ENCODE results near the gene CACNG8.
A peak's percentile ranks its signal among the peaks of the same experiment; 100 is the strongest.

Gene CACNG8

DNA sequence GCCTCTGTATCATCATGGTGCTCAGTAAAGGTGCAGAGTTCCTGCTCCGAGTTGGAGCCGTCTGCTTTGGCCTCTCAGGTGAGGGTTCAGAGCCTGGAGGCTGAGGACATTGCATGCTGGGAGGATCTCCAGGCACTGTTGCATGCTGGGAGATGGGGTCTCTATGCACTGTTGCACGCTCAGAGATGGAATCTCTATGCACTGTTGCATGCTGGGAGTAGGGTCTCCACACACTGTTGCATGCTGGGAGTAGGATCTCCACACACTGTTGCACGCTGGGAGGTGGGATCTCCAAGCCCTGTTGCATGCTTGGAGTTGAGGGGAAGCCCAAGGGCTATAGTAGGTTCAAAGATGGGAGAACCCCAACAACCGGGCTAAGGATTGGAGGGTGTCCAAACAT, 37.0 kb downstream of the CACNG8 start:
- TF ChIP-seq, protein P1, sequence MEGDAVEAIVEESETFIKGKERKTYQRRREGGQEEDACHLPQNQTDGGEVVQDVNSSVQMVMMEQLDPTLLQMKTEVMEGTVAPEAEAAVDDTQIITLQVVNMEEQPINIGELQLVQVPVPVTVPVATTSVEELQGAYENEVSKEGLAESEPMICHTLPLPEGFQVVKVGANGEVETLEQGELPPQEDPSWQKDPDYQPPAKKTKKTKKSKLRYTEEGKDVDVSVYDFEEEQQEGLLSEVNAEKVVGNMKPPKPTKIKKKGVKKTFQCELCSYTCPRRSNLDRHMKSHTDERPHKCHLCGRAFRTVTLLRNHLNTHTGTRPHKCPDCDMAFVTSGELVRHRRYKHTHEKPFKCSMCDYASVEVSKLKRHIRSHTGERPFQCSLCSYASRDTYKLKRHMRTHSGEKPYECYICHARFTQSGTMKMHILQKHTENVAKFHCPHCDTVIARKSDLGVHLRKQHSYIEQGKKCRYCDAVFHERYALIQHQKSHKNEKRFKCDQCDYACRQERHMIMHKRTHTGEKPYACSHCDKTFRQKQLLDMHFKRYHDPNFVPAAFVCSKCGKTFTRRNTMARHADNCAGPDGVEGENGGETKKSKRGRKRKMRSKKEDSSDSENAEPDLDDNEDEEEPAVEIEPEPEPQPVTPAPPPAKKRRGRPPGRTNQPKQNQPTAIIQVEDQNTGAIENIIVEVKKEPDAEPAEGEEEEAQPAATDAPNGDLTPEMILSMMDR (IDR thresholded peaks at IDR 0.05; ENCODE audit: low read depth, low read length), result no peak
- H3K4me3 ChIP-seq (replicated peaks in 1 of 2; ENCODE audit: low read depth in 2 of 2, low read length in 2 of 2), result no peak overlapping the region
- DNase-seq (ENCODE audit: low read depth in 2 of 2), result no peak

- H3K4me3 ChIP-seq (replicated peaks in 1 of 2; ENCODE audit: low read depth in 2 of 2, low read length in 2 of 2), result no peak overlapping the region
- TF ChIP-seq, protein P1 (IDR thresholded peaks at IDR 0.05; ENCODE audit: low read depth, low read length), result no peak
- DNase-seq (ENCODE audit: low read depth in 2 of 2), result no peak
Observed at GRCh38 chr19:54001496-54001895, 38.8 kb downstream of the CACNG8 start.

- DNase-seq (ENCODE audit: low read depth in 2 of 2), result peak in 1 of 2 donors; percentile 48
- H3K4me3 ChIP-seq (replicated peaks in 1 of 2; ENCODE audit: low read depth in 2 of 2, low read length in 2 of 2), result no peak overlapping the region
- TF ChIP-seq, protein P1 (IDR thresholded peaks at IDR 0.05; ENCODE audit: low read depth, low read length), result no peak
Observed at GRCh38 chr19:54002495-54003315, 40.0 kb downstream of the CACNG8 start.

DNA sequence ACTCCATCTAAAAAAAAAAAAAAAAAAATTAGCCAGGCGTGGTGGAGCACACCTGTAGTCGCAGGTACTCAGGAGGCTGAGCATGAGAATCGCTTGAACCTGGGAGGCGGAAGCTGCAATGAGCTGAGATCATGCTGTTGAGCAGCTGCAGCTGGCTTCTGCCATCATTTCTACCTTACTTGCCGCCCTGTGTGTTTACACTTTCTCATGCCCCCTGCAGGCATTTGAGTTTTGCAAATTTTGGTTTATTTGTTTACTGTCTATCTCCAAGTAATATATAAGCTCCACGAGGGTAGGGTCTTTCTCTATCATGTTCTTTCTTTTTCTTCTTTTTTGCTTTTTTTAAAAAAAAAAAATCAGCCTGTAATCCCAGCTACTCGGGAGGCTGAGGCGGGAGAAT, 46.7 kb downstream of the CACNG8 start:
- H3K4me3 ChIP-seq (replicated peaks in 1 of 2; ENCODE audit: low read depth in 2 of 2, low read length in 2 of 2), result no peak overlapping the region
- DNase-seq (ENCODE audit: low read depth in 2 of 2), result no peak
- TF ChIP-seq, protein P1 (IDR thresholded peaks at IDR 0.05; ENCODE audit: low read depth, low read length), result no peak

GRCh38 chr19:54010474-54010873, 47.7 kb downstream of the CACNG8 start:
- TF ChIP-seq, protein P1 (IDR thresholded peaks at IDR 0.05; ENCODE audit: low read depth, low read length), result no peak
- H3K4me3 ChIP-seq (replicated peaks in 1 of 2; ENCODE audit: low read depth in 2 of 2, low read length in 2 of 2), result no peak overlapping the region
- no peak for DNase-seq (ENCODE audit: low read depth in 2 of 2)

- no peak for DNase-seq (ENCODE audit: low read depth in 2 of 2)
- TF ChIP-seq, protein P1 (IDR thresholded peaks at IDR 0.05; ENCODE audit: low read depth, low read length), result no peak
- no peak overlapping the region for H3K4me3 ChIP-seq (replicated peaks in 1 of 2; ENCODE audit: low read depth in 2 of 2, low read length in 2 of 2)
Observed at GRCh38 chr19:54011507-54012211, 48.9 kb downstream of the CACNG8 start.

All from cardiac fibroblast (primary cell).